H9 (cell line): ENCODE data around the gene PITPNM3. TPM values are rescaled to one million over a fixed set of nuclear protein-coding genes. Genes with fewer than 3 reads are reported as not detected.
A peak's percentile ranks its signal among the peaks of the same experiment; 100 is the strongest.

Source experiments
- DNase-seq: peaks from one replicate; pipeline ENCODE4 v3.0.0-alpha.2; 2017
- H2AFZ ChIP-seq: one replicate; pipeline ENCODE4 v1.6.1; 2013; ENCODE audit warnings: mild to moderate bottlenecking, low read length, control low read depth, moderate library complexity
- H2AK5ac ChIP-seq: 2 replicates; pipeline ENCODE4 v1.6.1; 2013; ENCODE audit warnings: low read length, control low read depth, mixed read lengths; ENCODE audit not compliant: insufficient read length
- H2BK120ac ChIP-seq: one replicate; pipeline ENCODE4 v1.6.1; 2013; ENCODE audit warnings: low read depth, mild to moderate bottlenecking, low read length, control low read depth, inconsistent platforms; ENCODE audit not compliant: poor library complexity, severe bottlenecking
- H2BK12ac ChIP-seq: 2 replicates; pipeline ENCODE4 v1.6.1; 2013; ENCODE audit warnings: low read length, control low read depth, mixed read lengths, low read depth; ENCODE audit not compliant: insufficient read length
- H2BK15ac ChIP-seq: 2 replicates; pipeline ENCODE4 v1.6.1; 2013; ENCODE audit warnings: low read depth, low read length, control low read depth
- H2BK20ac ChIP-seq: one replicate; pipeline ENCODE4 v1.6.1; 2013; ENCODE audit warnings: low read depth, mild to moderate bottlenecking, low read length, control low read depth, inconsistent platforms; ENCODE audit not compliant: poor library complexity, severe bottlenecking
- H2BK5ac ChIP-seq: 2 replicates; pipeline ENCODE4 v1.6.1; 2013; ENCODE audit warnings: low read length, control low read depth, mixed read lengths; ENCODE audit not compliant: insufficient read length
- H3K14ac ChIP-seq: 2 replicates; pipeline ENCODE4 v1.6.1; 2013; ENCODE audit warnings: low read length, control low read depth; ENCODE audit not compliant: insufficient read depth
- H3K18ac ChIP-seq: 2 replicates; pipeline ENCODE4 v1.6.1; 2013; ENCODE audit warnings: low read depth, mild to moderate bottlenecking, mixed read lengths, low read length, control low read depth; ENCODE audit not compliant: insufficient read length
- H3K23ac ChIP-seq: 2 replicates; pipeline ENCODE4 v1.6.1; 2013; ENCODE audit warnings: low read length, control low read depth, mixed read lengths, low read depth; ENCODE audit not compliant: insufficient read length
- H3K23me2 ChIP-seq: 2 replicates; pipeline ENCODE4 v1.6.1; 2013; ENCODE audit warnings: low read depth, mild to moderate bottlenecking, mixed read lengths, low read length, control low read depth; ENCODE audit not compliant: insufficient read length, poor library complexity, severe bottlenecking
- H3K27ac ChIP-seq: 2 replicates; pipeline ENCODE4 v1.5.1; 2013; ENCODE audit warnings: low read length, control low read depth, mixed read lengths, low read depth; ENCODE audit not compliant: insufficient read length
- H3K27me3 ChIP-seq: 2 replicates; pipeline ENCODE4 v1.6.1; 2013; ENCODE audit warnings: low read length, control low read depth, inconsistent platforms; ENCODE audit not compliant: insufficient read depth
- H3K4ac ChIP-seq: 2 replicates; pipeline ENCODE4 v1.6.1; 2013; ENCODE audit warnings: low read depth, mild to moderate bottlenecking, control low read depth, inconsistent platforms, low read length, moderate library complexity
- H3K4me1 ChIP-seq: 2 replicates; pipeline ENCODE4 v1.6.1; 2013; ENCODE audit warnings: low read length, control low read depth, inconsistent platforms; ENCODE audit not compliant: insufficient read depth
- H3K4me2 ChIP-seq: 2 replicates; pipeline ENCODE4 v1.6.1; 2013; ENCODE audit warnings: low read length, control low read depth, mixed read lengths; ENCODE audit not compliant: insufficient read length, insufficient read depth
- H3K56ac ChIP-seq: 2 replicates; pipeline ENCODE4 v1.6.1; 2013; ENCODE audit warnings: low read depth, mild to moderate bottlenecking, mixed read lengths, low read length, control low read depth; ENCODE audit not compliant: insufficient read length
- H3K79me1 ChIP-seq: 2 replicates; pipeline ENCODE4 v1.6.1; 2013; ENCODE audit warnings: low read depth, mild to moderate bottlenecking, moderate library complexity, low read length, control low read depth, inconsistent platforms; ENCODE audit not compliant: insufficient read depth, poor library complexity, severe bottlenecking
- H3K79me2 ChIP-seq: 2 replicates; pipeline ENCODE4 v1.6.1; 2013; ENCODE audit warnings: low read length, control low read depth, inconsistent platforms; ENCODE audit not compliant: insufficient read depth
- H3K9ac ChIP-seq: 2 replicates; pipeline ENCODE4 v1.6.1; 2013; ENCODE audit warnings: low read length, control low read depth, mixed read lengths; ENCODE audit not compliant: insufficient read length; ENCODE audit errors: extremely low read depth
- H3K9me3 ChIP-seq: one replicate; pipeline ENCODE4 v1.6.1; 2013; ENCODE audit warnings: low read depth, low read length, inconsistent platforms; ENCODE audit not compliant: control insufficient read depth
- H3T11ph ChIP-seq: one replicate; pipeline ENCODE4 v1.6.1; 2013; ENCODE audit warnings: mild to moderate bottlenecking, low read length, control low read depth, inconsistent platforms
- H4K20me1 ChIP-seq: one replicate; pipeline ENCODE4 v1.6.1; 2013; ENCODE audit not compliant: control insufficient read depth, insufficient read length, insufficient read depth
- H4K5ac ChIP-seq: 2 replicates; pipeline ENCODE4 v1.6.1; 2013; ENCODE audit warnings: low read depth, mild to moderate bottlenecking, mixed read lengths, low read length, control low read depth; ENCODE audit not compliant: insufficient read length
- H4K8ac ChIP-seq: replicated peaks from 2 replicates; pipeline ENCODE4 v1.6.1; 2013; ENCODE audit warnings: low read length, control low read depth, mixed read lengths, low read depth; ENCODE audit not compliant: insufficient read length
- H4K91ac ChIP-seq: 2 replicates; pipeline ENCODE4 v1.6.1; 2013; ENCODE audit warnings: low read depth, mild to moderate bottlenecking, moderate library complexity, mixed read lengths, low read length, control low read depth; ENCODE audit not compliant: insufficient read length
- H3K27ac Mint-ChIP-seq, 3 experiments: 2 replicates in 2 of 3; 3 replicates in 1 of 3; pipeline ENCODE4 v1.8.0; 2020 to 2021; ENCODE audit warnings: mixed read lengths in 3 of 3, mild to moderate bottlenecking in 1 of 3, moderate library complexity in 1 of 3
- H3K27me3 Mint-ChIP-seq: 2 replicates; pipeline ENCODE4 v1.8.0; 2021; ENCODE audit warnings: low read depth, mild to moderate bottlenecking, moderate library complexity, mixed read lengths
- H3K36me3 Mint-ChIP-seq, 3 experiments: 2 replicates in 2 of 3; 3 replicates in 1 of 3; pipeline ENCODE4 v1.8.0; 2020 to 2021; ENCODE audit warnings: low read depth in 3 of 3, mixed read lengths in 3 of 3; ENCODE audit not compliant: insufficient read depth in 1 of 3
- H3K4me1 Mint-ChIP-seq, 2 experiments: 2 replicates each; pipeline ENCODE4 v1.8.0; 2020; ENCODE audit warnings: mixed read lengths in 2 of 2
- H3K4me3 Mint-ChIP-seq, 2 experiments: 2 replicates in 1 of 2; 3 replicates in 1 of 2; pipeline ENCODE4 v1.8.0; 2020 to 2021; ENCODE audit warnings: mild to moderate bottlenecking in 2 of 2, mixed read lengths in 2 of 2, moderate library complexity in 1 of 2
- H3K9me3 Mint-ChIP-seq, 2 experiments: 2 replicates in 1 of 2; 3 replicates in 1 of 2; pipeline ENCODE4 v1.8.0; 2020; ENCODE audit warnings: mild to moderate bottlenecking in 2 of 2, mixed read lengths in 2 of 2, moderate library complexity in 1 of 2
- CTCF ChIP-seq: fragments of 200-600 bp; sonication (generic); conservative IDR thresholded peaks from 3 replicates; pipeline ENCODE4 v1.8.0; 2021; ENCODE audit warnings: antibody characterized with exemption, mild to moderate bottlenecking
- WGBS: extraction: QIAGEN DNeasy Blood & Tissue Kit; methylation state at CpG from one replicate; pipeline ENCODE4 v1.1.7; 2013; ENCODE audit warnings: missing lambda C conversion rate, low lambda C conversion rate, mixed read lengths; ENCODE audit not compliant: insufficient read length; ENCODE audit errors: extremely low coverage; 5-methylcytosine and 5-hydroxymethylcytosine counted together
- total RNA-seq: library from RNA; stranded (reverse); gene quantifications from 2 replicates; pipeline ENCODE4 v1.2.1, GENCODE V29; 2021

PITPNM3 gene
- total RNA-seq, 1 experiment from 2014 or later = 3.4 TPM

- H3K27ac ChIP-seq = no peak overlapping the region
- no peak overlapping the region for H2AFZ ChIP-seq
- H3K36me3 Mint-ChIP-seq = peaks cover 0 to 3% (median 2%) of the 10 kb centered on the region in 3 experiments; a peak in 1 of 7 replicates
- no peak overlapping the region for H2BK12ac ChIP-seq
- H2BK5ac ChIP-seq = no peak overlapping the region
- H3K9ac ChIP-seq = no peak overlapping the region
- H4K8ac ChIP-seq = no peak overlapping the region
- no peak overlapping the region for H3K56ac ChIP-seq
- H4K91ac ChIP-seq = no peak overlapping the region
- H3K23ac ChIP-seq = no peak overlapping the region
- no peak overlapping the region for H2BK120ac ChIP-seq
- no peak for TF ChIP-seq CTCF
- H2BK20ac ChIP-seq = no peak overlapping the region
- H3K79me2 ChIP-seq = no peaks in the 10 kb centered on the region
- no peaks in the 10 kb centered on the region for H3K23me2 ChIP-seq
- H3K14ac ChIP-seq = no peak overlapping the region; the same call in 1 of the 2 replicates
- H3K4me1 Mint-ChIP-seq = peaks cover 4% of the 10 kb centered on the region in 2 experiments
- H3K27ac Mint-ChIP-seq = no peak overlapping the region
- H2AK5ac ChIP-seq = no peak overlapping the region
- no peak overlapping the region for H4K5ac ChIP-seq
- peak overlapping the region in 1 of 2 experiments; percentile 57; a peak in 1 of 5 replicates for H3K4me3 Mint-ChIP-seq
- H3T11ph ChIP-seq = no peak overlapping the region
- no peak overlapping the region for H3K4ac ChIP-seq
- no peaks in the 10 kb centered on the region for H3K9me3 ChIP-seq
- H4K20me1 ChIP-seq = no peaks in the 10 kb centered on the region
- H2BK15ac ChIP-seq = no peak overlapping the region; the same call in 1 of the 2 replicates
- no peak overlapping the region for H3K18ac ChIP-seq
- H3K4me1 ChIP-seq = peaks cover 2% of the 10 kb centered on the region; the same call in 1 of the 2 replicates
- WGBS = no CpG with 5 or more reads among the region's 15 CpGs
- DNase-seq = peak; percentile 30
- no peak overlapping the region for H3K4me2 ChIP-seq
- H3K27me3 ChIP-seq = no peaks in the 10 kb centered on the region
- peaks cover 9% of the 10 kb centered on the region for H3K27me3 Mint-ChIP-seq
- H3K9me3 Mint-ChIP-seq = peaks cover 2 to 4% of the 10 kb centered on the region in 2 experiments; a peak in 4 of 5 replicates
- no peaks in the 10 kb centered on the region for H3K79me1 ChIP-seq
Measured at GRCh38 chr17:6508519-6509030, 47.8 kb downstream of the PITPNM3 start.
